Neural cell (in vitro differentiated cells): Measurements from ENCODE around the gene MAMSTR. TPM values are rescaled to one million over a fixed set of nuclear protein-coding genes. Genes with fewer than 3 reads are reported as not detected.

Experiments
- H2AFZ ChIP-seq: fragments of 200-600, 300-800 bp; sonication (generic), shearing (Covaris generic); 2 replicates; pipeline ENCODE4 v1.6.0; 2014; ENCODE audit warnings: low read depth, mild to moderate bottlenecking, antibody characterized with exemption, low read length, moderate library complexity
- H3F3A ChIP-seq: fragments of 200-600 bp; shearing (Covaris generic); 2 replicates; pipeline ENCODE4 v1.6.1; 2016; ENCODE audit warnings: mild to moderate bottlenecking, moderate library complexity, mixed read lengths, antibody characterized with exemption, low read length; ENCODE audit not compliant: insufficient read depth, poor library complexity, severe bottlenecking
- H3K27ac ChIP-seq: fragments of 200-600, 300-800 bp; sonication (generic), shearing (Covaris generic); 2 replicates; pipeline ENCODE4 v1.5.1; 2014; ENCODE audit warnings: mild to moderate bottlenecking, low read length, moderate library complexity
- H3K27me3 ChIP-seq: fragments of 300-800, 200-600 bp; sonication (generic), shearing (Covaris generic); 2 replicates; pipeline ENCODE4 v1.6.0; 2014; ENCODE audit warnings: mild to moderate bottlenecking, low read depth, low read length, moderate library complexity; ENCODE audit not compliant: insufficient read depth
- H3K36me3 ChIP-seq: fragments of 300-800, 200-600 bp; sonication (generic), shearing (Covaris generic); 2 replicates; pipeline ENCODE4 v1.5.1; 2014; ENCODE audit warnings: mild to moderate bottlenecking, antibody characterized with exemption, low read length, moderate library complexity; ENCODE audit not compliant: insufficient read depth
- H3K4me2 ChIP-seq: fragments of 300-800, 200-600 bp; sonication (generic), shearing (Covaris generic); 2 replicates; pipeline ENCODE4 v1.6.0; 2014; ENCODE audit warnings: mild to moderate bottlenecking, low read length
- H3K4me3 ChIP-seq: fragments of 300-800, 200-600 bp; sonication (generic), shearing (Covaris generic); 2 replicates; pipeline ENCODE4 v1.5.1; 2014; ENCODE audit warnings: mild to moderate bottlenecking, low read length, moderate library complexity
- H3K79me2 ChIP-seq: fragments of 200-600 bp; shearing (Covaris generic); replicated peaks from 2 replicates; pipeline ENCODE4 v1.6.0; 2014; ENCODE audit warnings: mild to moderate bottlenecking, low read length, moderate library complexity; ENCODE audit not compliant: insufficient read depth
- H3K9ac ChIP-seq: fragments of 300-800, 200-600 bp; sonication (generic), shearing (Covaris generic); 2 replicates; pipeline ENCODE4 v1.6.1; 2016; ENCODE audit warnings: mild to moderate bottlenecking, low read length, mixed read lengths
- H3K9me2 ChIP-seq: fragments of 200-600 bp; shearing (Covaris generic); 2 replicates; pipeline ENCODE4 v1.6.1; 2016; ENCODE audit warnings: mild to moderate bottlenecking, low read length, mixed read lengths; ENCODE audit not compliant: insufficient read depth
- H3K9me3 ChIP-seq: fragments of 200-600, 300-800 bp; sonication (generic), shearing (Covaris generic); 2 replicates; pipeline ENCODE4 v1.6.1; 2016; ENCODE audit warnings: mild to moderate bottlenecking, mixed run types, low read length, moderate library complexity, mixed read lengths
- H4K20me1 ChIP-seq: fragments of 200-600 bp; shearing (Covaris generic); 2 replicates; pipeline ENCODE4 v1.6.1; 2016; ENCODE audit warnings: mild to moderate bottlenecking, mixed run types; ENCODE audit not compliant: insufficient read depth
- CTCF ChIP-seq: fragments of 450-650 bp; IDR thresholded peaks from 2 replicates; pipeline ENCODE4 v1.5.1; 2014; ENCODE audit warnings: antibody characterized with exemption, mild to moderate bottlenecking, moderate library complexity; ENCODE audit not compliant: poor library complexity, severe bottlenecking
- EP300 ChIP-seq: fragments of 450-650 bp; conservative IDR thresholded peaks from 2 replicates; pipeline ENCODE4 v1.6.1; 2014; ENCODE audit warnings: antibody characterized with exemption, mild to moderate bottlenecking, moderate library complexity; ENCODE audit not compliant: poor library complexity, severe bottlenecking
- EZH2 ChIP-seq: fragments of 200-600, 300-800 bp; shearing (Covaris generic), sonication (generic); IDR thresholded peaks from 2 replicates; pipeline ENCODE4 v1.6.1; 2014; ENCODE audit warnings: antibody characterized with exemption, low read length, borderline replicate concordance, mild to moderate bottlenecking; ENCODE audit not compliant: insufficient read depth, poor library complexity, severe bottlenecking
- MXI1 ChIP-seq: fragments of 450-650 bp; conservative IDR thresholded peaks from 2 replicates; pipeline ENCODE4 v1.6.1; 2014; ENCODE audit warnings: antibody characterized with exemption, mild to moderate bottlenecking; ENCODE audit not compliant: poor library complexity, severe bottlenecking
- POLR2AphosphoS5 ChIP-seq: IDR thresholded peaks from 2 replicates; pipeline ENCODE4 v1.6.1; 2012
- RAD21 ChIP-seq: fragments of 450-650 bp; conservative IDR thresholded peaks from 2 replicates; pipeline ENCODE4 v1.6.1; 2014; ENCODE audit warnings: antibody characterized with exemption, mild to moderate bottlenecking, moderate library complexity
- REST ChIP-seq: IDR thresholded peaks from 2 replicates; pipeline ENCODE4 v1.6.1; 2012; ENCODE audit warnings: borderline replicate concordance
- SMC3 ChIP-seq: fragments of 450-650 bp; conservative IDR thresholded peaks from 2 replicates; pipeline ENCODE4 v1.6.1; 2014; ENCODE audit warnings: antibody characterized with exemption, mild to moderate bottlenecking, moderate library complexity; ENCODE audit not compliant: poor library complexity
- TAF1 ChIP-seq: IDR thresholded peaks from 2 replicates; pipeline ENCODE4 v1.6.1; 2012; ENCODE audit warnings: low read depth
- polyA plus RNA-seq: library from polyadenylated mRNA; depleted of rRNA; stranded (reverse); fragments of >200 nt; gene quantifications from 2 replicates; pipeline ENCODE4 v1.2.3, GENCODE V29; 2014

Gene MAMSTR
- polyA plus RNA-seq, 1 donor from 2014 or later: 0.36 TPM

- no peak overlapping the region for H3K4me3 ChIP-seq
- H3K27ac ChIP-seq: no peak overlapping the region
- H2AFZ ChIP-seq: no peak overlapping the region
- H4K20me1 ChIP-seq: no peaks in the 10 kb centered on the region
- no peak overlapping the region for H3K9ac ChIP-seq
- no peaks in the 10 kb centered on the region for H3F3A ChIP-seq
- H3K4me2 ChIP-seq: no peak overlapping the region
- H3K79me2 ChIP-seq: no peaks in the 10 kb centered on the region
- no peaks in the 10 kb centered on the region for H3K27me3 ChIP-seq
- H3K9me3 ChIP-seq: no peaks in the 10 kb centered on the region
- no peaks in the 10 kb centered on the region for H3K9me2 ChIP-seq
- no peak for TF ChIP-seq POLR2AphosphoS5
- no peak for TF ChIP-seq EP300
- no peak for TF ChIP-seq REST
- no peak for TF ChIP-seq TAF1
- TF ChIP-seq RAD21: no peak
- TF ChIP-seq EZH2: no peak
- no peaks in the 10 kb centered on the region for H3K36me3 ChIP-seq
Observed at GRCh38 chr19:48745208-48745995, 25.9 kb upstream of the MAMSTR start.

- Histone ChIP-seq H3K4me3 (no peak overlapping the region), H3K79me2 (no peaks in the 10 kb centered on the region), H2AFZ (no peak overlapping the region), H3K4me2 (no peak overlapping the region), H3K9me3 (no peaks in the 10 kb centered on the region), H3K9ac (no peak overlapping the region), H3K9me2 (no peaks in the 10 kb centered on the region), H3K36me3 (no peaks in the 10 kb centered on the region), H3F3A (no peaks in the 10 kb centered on the region), H3K27ac (no peak overlapping the region), H4K20me1 (no peaks in the 10 kb centered on the region), H3K27me3 (peaks cover 6% of the 10 kb centered on the region)
- TF ChIP-seq EZH2: no peak
- TF ChIP-seq SMC3: no peak
- no peak for TF ChIP-seq EP300
- no peak for TF ChIP-seq MXI1
- TF ChIP-seq CTCF: no peak
- TF ChIP-seq REST: no peak
- no peak for TF ChIP-seq TAF1
- TF ChIP-seq RAD21: no peak
Observed at GRCh38 chr19:48742096-48742495, 22.6 kb upstream of the MAMSTR start.
